HG02970 (cell line): Measurements from ENCODE around the gene TEX51.

Experiments
- ATAC-seq: cut with Tn5 transposase; IDR thresholded peaks from one replicate; pipeline ENCODE4 v1.9.1; 2021; ENCODE audit warnings: mild to moderate bottlenecking, moderate library complexity, moderate number of reproducible peaks; ENCODE audit not compliant: unreplicated experiment, low FRiP score

TEX51 gene

GRCh38 chr2:126911111-126911796 is 12.6 kb downstream of the TEX51 start:
- no peak for ATAC-seq

DNA sequence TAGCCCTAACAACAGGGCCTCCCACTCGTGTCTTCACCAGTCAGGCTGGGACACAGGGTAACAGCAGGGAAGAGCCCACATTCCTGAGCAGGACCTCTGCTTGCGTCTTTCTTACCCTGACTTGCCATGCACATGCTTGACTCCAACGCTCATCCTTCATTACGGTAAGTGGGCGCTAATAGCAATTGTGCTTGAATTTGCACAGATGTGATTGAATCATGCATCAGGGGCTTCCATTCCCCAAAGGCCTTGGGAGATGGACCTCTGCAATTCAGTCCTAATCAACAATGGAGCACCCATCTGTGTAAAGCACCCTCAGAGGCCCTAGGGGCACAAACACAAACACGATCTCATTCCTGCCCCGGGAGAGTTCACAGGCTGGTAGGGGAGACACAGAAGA is 13.5 kb downstream of the TEX51 start:
- ATAC-seq = no peak

- no peak for ATAC-seq
These were observed 14.6 kb downstream of the TEX51 start for GRCh38 chr2:126913329-126913728.

DNA sequence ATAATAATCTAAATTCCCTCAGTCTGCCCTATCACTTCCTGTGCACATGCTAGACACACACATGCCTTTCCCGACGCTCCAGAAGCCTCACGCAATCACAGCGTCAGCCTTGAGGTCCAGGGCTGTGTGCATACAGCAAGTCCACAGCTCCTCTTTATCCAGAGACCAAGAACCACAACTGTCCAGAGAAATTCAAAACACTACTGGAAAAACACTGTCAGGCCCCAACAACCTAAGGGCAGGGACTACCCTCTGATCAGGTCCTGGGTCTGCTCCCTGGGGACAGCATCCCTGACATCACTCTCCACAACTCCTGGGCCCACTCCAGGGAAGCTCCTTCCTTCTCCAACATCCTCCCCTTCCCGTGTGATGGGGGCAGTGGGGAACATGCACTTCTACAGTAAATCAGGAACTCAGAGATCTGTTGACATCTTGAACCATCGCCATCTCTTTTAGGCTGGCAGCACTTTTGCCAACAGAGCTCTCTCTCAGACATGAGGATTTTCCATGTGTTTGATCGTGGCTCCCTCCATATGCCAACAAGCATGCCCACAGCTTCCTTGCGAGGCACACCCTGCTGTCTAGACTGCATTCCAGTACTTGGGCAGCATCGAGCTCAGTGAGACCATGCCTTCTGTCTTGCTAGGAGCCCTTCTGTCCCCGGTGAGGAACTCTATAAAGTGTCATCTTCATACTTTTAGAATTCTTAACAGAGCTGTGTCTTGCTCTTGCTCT is 15.4 kb downstream of the TEX51 start:
- no peak for ATAC-seq

DNA sequence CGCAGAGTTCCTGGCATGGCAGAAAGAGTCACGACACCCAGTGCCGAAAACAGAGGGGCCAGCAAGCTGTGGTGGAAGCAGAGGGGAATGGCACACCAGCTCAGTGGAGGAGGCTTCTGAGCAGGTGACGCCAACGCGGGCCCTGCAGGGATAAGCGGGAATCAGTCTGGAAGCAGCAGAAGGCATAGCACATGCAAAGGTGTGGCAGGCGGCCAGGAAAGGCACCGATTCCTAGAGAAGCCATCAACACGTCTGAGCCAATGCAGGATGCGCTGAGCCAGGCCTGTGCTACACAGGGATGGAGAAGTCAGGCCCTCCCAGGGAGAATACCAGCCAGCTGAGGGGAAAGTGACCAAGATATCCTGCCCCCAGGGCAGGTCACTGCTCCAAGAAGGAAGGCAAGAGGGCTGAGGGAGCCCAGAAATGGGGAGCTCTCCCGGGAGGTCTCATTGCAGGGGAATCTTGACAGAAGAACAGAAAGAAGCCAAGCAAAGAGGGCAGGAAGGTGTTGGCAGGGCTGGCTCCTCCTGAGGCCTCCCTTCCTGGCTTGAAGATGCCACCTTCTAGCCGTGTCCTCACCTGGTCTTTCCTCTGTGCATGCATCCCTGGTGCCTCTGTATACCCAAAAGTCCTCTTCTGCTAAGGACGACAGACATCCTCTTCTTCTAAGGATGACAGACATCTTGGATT is 16.3 kb downstream of the TEX51 start:
- no peak for ATAC-seq

- ATAC-seq = no peak
These were observed 17.2 kb downstream of the TEX51 start for GRCh38 chr2:126915903-126916302.

GRCh38 chr2:126916744-126917143 is 18.1 kb downstream of the TEX51 start:
- ATAC-seq = no peak

DNA sequence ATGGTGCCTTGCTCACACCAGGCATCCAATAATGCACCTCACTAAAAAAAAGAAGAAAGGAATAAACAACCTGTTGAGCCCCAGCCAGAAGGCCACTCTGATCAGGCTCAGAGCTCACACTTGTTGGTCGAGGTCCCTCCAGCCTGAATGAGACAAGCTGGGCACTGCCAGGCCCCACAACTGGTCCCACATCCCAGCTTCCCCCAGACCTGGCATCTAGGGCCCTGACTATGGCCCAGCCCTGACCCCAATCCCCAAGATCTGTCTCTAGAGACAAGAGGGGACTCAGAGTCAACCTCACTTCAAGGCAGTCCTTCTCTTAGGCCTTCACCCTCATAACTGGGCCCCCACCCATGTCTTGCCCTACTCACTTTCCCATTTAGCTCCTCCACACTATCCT is 22.4 kb downstream of the TEX51 start:
- no peak for ATAC-seq

GRCh38 chr2:126930970-126931590 is 32.4 kb downstream of the TEX51 start:
- ATAC-seq = no peak

- no peak for ATAC-seq
These were observed 33.8 kb downstream of the TEX51 start for GRCh38 chr2:126932529-126932928.

GRCh38 chr2:126932966-126933710 is 34.4 kb downstream of the TEX51 start:
- no peak for ATAC-seq

DNA sequence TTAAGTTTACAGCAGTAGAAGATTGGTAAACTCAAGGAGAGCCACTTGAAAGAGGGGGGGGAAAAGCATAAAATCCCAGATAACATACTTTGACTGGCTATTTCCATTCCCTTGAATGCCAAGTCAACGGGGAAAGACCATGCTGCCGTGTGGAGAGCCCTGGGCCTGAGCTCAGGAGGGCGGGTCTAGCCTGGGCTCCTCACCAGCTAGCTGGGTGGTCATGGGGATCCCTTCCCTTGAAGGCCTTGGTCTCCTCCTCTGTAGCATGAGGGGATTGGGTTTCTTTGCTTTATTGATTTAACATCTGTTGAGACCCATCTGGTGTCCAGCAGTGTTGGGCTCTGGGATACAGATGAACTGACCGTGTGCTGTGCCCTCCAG is 35.0 kb downstream of the TEX51 start:
- ATAC-seq = no peak

GRCh38 chr2:126934809-126935208 is 36.1 kb downstream of the TEX51 start:
- no peak for ATAC-seq

DNA sequence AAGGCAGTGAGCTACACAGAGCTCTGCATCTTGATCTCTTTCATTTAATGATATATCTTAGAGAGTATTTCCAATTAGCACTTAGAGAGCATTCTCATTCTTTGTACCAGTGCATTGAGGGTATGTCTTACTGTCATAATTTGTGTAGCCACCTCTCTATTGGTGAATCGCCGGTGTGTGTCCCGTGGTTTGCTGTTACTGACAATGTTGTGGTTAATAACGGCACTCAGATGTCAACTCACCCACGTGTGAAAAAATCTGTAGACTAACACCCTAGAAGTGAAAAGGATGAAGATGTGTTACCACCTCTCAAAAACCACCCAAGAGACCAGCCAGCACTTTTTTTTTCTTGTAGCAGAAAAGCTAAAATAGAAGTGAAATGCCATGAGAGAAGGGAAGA is 37.1 kb downstream of the TEX51 start:
- no peak for ATAC-seq

GRCh38 chr2:126936219-126936723 is 37.6 kb downstream of the TEX51 start:
- no peak for ATAC-seq

- no peak for ATAC-seq
These were observed 41.6 kb downstream of the TEX51 start for GRCh38 chr2:126940331-126940730.

DNA sequence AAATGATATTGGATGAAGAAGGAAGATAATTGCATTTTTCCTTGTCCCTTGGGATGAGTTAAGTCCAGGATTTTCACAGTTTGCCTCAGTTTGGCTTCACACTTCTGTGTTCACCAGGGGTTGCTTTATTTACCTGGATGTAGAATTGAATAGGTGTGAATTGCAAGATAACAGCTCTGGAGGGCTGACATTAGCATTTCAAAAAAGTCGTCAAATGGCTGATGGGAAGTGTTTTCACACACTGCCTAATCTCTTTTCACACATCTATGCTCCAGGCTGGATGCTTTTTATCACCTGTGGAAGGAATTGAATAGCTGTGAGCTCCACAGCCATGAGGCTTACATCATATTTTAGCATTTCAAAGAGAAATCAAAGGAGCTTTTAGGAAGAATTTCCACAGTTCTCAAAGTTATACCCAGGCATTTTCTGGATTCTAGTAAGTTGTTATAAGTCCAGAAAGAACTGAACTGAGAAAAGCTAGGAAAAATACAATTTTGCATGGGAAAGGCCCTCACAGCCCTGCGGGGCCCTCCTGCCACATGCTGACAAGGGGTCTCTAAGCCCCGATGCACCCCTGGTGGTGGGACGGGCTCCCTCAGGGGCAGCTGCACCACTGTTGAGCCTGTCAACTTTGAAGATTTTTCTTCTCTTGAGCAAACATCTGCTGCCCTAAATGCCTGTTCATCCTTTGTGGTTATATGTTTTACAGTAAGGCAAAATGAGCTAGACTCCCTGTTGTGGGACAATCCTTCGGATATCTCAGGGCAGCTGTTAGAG is 43.9 kb downstream of the TEX51 start:
- ATAC-seq = no peak

- ATAC-seq = no peak
These were observed 45.1 kb downstream of the TEX51 start for GRCh38 chr2:126943612-126944348.

DNA sequence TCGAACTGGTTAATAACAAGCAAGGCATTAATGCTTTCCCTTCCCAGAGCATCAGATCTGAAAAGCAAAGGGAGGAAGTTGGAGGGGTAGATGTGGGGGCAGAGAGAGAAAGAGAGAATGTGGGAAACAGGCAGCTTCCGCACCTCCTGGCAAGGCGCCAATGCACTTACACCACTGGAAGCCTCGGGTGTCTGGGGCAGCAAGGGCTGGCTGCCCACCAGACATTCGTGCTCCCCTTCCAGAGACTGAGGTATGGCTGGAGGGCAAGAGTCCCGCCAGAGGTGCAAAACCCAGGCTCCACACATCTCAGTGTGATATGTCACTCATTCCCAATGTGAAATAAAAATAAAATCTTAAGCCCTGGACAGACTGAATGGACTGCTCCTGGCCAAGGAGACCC is 46.4 kb downstream of the TEX51 start:
- ATAC-seq = no peak
